ENCODE data around the gene CLCN1. TPM values are rescaled to one million over a fixed set of nuclear protein-coding genes. Genes with fewer than 3 reads are reported as not detected.
A peak's percentile ranks its signal among the peaks of the same experiment; 100 is the strongest.

CLCN1 gene
- total and polyA plus RNA-seq, 2 of the 4 experiments (the other 2 are of a cell fraction), result not detected

DNA sequence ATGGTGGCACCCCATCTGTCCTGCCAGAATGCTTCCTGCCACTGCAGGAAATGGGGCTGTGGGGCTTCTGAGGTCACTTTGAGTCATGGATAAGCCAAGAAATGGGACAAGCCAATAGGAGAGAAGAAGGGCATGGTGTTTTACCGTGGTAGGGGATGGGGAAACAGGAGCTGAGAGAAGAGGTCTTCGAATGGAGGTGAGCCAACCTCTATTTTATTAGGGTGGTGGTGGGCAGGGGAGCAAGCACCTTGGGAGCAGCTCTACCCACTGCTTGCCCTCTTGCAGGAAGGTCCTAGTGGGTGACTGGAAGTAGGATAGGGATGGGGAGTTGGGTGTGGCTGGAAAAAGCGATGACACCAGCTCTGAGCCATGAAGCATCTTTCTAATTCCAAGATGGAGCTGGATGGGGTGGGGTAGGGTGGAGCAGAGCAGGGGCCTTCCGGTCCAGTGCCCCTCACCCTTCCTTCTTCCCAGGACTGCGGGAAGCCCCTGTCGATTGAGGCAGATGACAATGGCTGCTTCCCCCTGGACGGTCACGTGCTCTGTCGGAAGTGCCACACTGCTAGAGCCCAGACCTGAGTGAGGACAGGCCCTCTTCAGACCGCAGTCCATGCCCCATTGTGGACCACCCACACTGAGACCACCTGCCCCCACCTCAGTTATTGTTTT is 74.3 kb downstream of the CLCN1 start:
- H3K4me1 ChIP-seq (ENCODE audit: control insufficient read depth, insufficient read depth, low read length), result peaks cover 47% of the 10 kb centered on the region

More for the DNA sequence above, 74.3 kb downstream of the CLCN1 start:
- WGBS, 2 experiments (ENCODE audit: extremely low coverage in 2 of 2, insufficient read length in 1 of 2), result 90% methylated on average over 3 of the region's 10 CpGs; no CpG with 5 or more reads in 1 of the 2 experiments
- Histone ChIP-seq H2AFZ (replicated peaks; ENCODE audit: low read length, poor library complexity) (peak overlapping the region; percentile 10), H2BK5ac (ENCODE audit: low read depth, low read length, poor library complexity, severe bottlenecking) (no peak overlapping the region), H3K4me3 (ENCODE audit: insufficient read depth, low read depth, low read length) (no peak overlapping the region), H3K9me3 (ENCODE audit: control insufficient read depth, insufficient read depth, low read length) (no peaks in the 10 kb centered on the region), H3K27me3 (ENCODE audit: control insufficient read depth, insufficient read depth, low read length) (no peaks in the 10 kb centered on the region), H3K79me1 (ENCODE audit: low read depth in 1 of 2, low read length in 2 of 2) (peaks cover 24 to 71% of the 10 kb centered on the region in 2 experiments; a peak in 3 of 4 replicates), H2AK9ac (replicated peaks; ENCODE audit: low read depth, low read length, poor library complexity) (peak overlapping the region; percentile 52), H3K4me2 (ENCODE audit: low read depth, low read length) (no peak overlapping the region), H4K20me1 (ENCODE audit: insufficient read depth, low read length) (peaks cover 89% of the 10 kb centered on the region), H3K56ac (ENCODE audit: extremely low read depth, insufficient read depth, low read length) (no peak overlapping the region), H2AK5ac (ENCODE audit: low read depth, low read length) (no peak overlapping the region), H4K5ac (ENCODE audit: low read depth, low read length) (no peak overlapping the region), H2BK20ac (ENCODE audit: low read depth, low read length) (no peak overlapping the region), H3K9ac (ENCODE audit: low read depth, low read length) (no peak overlapping the region), H4K8ac (ENCODE audit: low read depth in 2 of 2, low read length in 2 of 2) (no peak overlapping the region), H2BK120ac (ENCODE audit: low read depth, low read length) (no peak overlapping the region), H3K18ac (ENCODE audit: low read depth, low read length) (no peak overlapping the region), H3K4ac (ENCODE audit: low read depth, low read length) (no peak overlapping the region), H3K23ac (ENCODE audit: low read depth, low read length) (0 out of 2 replicates have a peak overlapping the region, but pooled peaks have one; percentile 49), H3K9me1 (ENCODE audit: insufficient read depth, low read length) (peaks cover 33% of the 10 kb centered on the region), H2BK15ac (ENCODE audit: low read depth, low read length) (no peak overlapping the region), H3K27ac (ENCODE audit: insufficient read depth, low read length) (no peak overlapping the region), H3K36me3 (ENCODE audit: control insufficient read depth, insufficient read depth, low read length) (peaks cover 73% of the 10 kb centered on the region), H4K91ac (ENCODE audit: insufficient read depth, low read depth, low read length) (no peak overlapping the region), H3K14ac (replicated peaks; ENCODE audit: low read depth, low read length) (no peak overlapping the region)
- DNase-seq, result no peak
- no peak for TF ChIP-seq CHD1 (IDR thresholded peaks at IDR 0.05; ENCODE audit: low read depth, low read length)
- TF ChIP-seq MAZ (IDR thresholded peaks at IDR 0.05; ENCODE audit: borderline replicate concordance, low read depth, low read length), result no peak
- TF ChIP-seq, protein P1, sequence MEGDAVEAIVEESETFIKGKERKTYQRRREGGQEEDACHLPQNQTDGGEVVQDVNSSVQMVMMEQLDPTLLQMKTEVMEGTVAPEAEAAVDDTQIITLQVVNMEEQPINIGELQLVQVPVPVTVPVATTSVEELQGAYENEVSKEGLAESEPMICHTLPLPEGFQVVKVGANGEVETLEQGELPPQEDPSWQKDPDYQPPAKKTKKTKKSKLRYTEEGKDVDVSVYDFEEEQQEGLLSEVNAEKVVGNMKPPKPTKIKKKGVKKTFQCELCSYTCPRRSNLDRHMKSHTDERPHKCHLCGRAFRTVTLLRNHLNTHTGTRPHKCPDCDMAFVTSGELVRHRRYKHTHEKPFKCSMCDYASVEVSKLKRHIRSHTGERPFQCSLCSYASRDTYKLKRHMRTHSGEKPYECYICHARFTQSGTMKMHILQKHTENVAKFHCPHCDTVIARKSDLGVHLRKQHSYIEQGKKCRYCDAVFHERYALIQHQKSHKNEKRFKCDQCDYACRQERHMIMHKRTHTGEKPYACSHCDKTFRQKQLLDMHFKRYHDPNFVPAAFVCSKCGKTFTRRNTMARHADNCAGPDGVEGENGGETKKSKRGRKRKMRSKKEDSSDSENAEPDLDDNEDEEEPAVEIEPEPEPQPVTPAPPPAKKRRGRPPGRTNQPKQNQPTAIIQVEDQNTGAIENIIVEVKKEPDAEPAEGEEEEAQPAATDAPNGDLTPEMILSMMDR (conservative IDR thresholded peaks at IDR 0.05; ENCODE audit: low read depth, low read length), result no peak
- TF ChIP-seq, protein P2, sequence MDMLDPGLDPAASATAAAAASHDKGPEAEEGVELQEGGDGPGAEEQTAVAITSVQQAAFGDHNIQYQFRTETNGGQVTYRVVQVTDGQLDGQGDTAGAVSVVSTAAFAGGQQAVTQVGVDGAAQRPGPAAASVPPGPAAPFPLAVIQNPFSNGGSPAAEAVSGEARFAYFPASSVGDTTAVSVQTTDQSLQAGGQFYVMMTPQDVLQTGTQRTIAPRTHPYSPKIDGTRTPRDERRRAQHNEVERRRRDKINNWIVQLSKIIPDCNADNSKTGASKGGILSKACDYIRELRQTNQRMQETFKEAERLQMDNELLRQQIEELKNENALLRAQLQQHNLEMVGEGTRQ (IDR thresholded peaks at IDR 0.05; ENCODE audit: low read depth, low read length), result no peak
- TF ChIP-seq MXI1 (IDR thresholded peaks at IDR 0.05; ENCODE audit: borderline replicate concordance, low read depth, low read length), result no peak
- TF ChIP-seq FOS (IDR thresholded peaks at IDR 0.05; ENCODE audit: low read depth, low read length), result no peak
- no peak for TF ChIP-seq SMC3 (IDR thresholded peaks at IDR 0.05; ENCODE audit: low read depth, low read length)
- TF ChIP-seq NFE2L2 (IDR thresholded peaks at IDR 0.05; ENCODE audit: low read depth, low read length), result no peak
- BruUV-seq (replicated peaks), result TSS peak; percentile 91
- ATAC-seq (ENCODE audit: low read depth), result no peak
- POLR2A ChIA-PET (ENCODE audit: unreplicated experiment), result no interaction called here
- in situ Hi-C loops (cut with MboI; ENCODE audit: low sequenced_read_pairs) (no loop called here), intact Hi-C loops (cut with micrococcal nuclease) (loop anchor here (5.0 kb wide), 1 partner anchor 102 kb away; no protein-coding TSS in a partner anchor), dilution Hi-C loops (cut with HindIII; ENCODE audit: low sequenced_read_pairs, unreplicated experiment) (no loop called here)
- CTCF ChIA-PET, result no interaction called here

Measured in IMR-90 (cell line).